Smooth muscle cell (in vitro differentiated cells): ENCODE measurements around the gene CTNNBL1. TPM values are rescaled to one million over a fixed set of nuclear protein-coding genes. Genes with fewer than 3 reads are reported as not detected.
"Not testable (repeated sequence)": the region's sequence is repeated elsewhere in the genome, so short reads cannot be mapped to it uniquely, and the experiment has no call there.

Experiments
- DNase-seq: peaks from one replicate; lab custom pipeline; 2025; ENCODE audit not compliant: unreplicated experiment; lab: John Stamatoyannopoulos, UW
- H2AFZ ChIP-seq: fragments of 200-600 bp; sonication (generic); 2 replicates; pipeline ENCODE4 v1.6.0; 2016; ENCODE audit warnings: antibody characterized with exemption, low read depth, mild to moderate bottlenecking
- H3F3A ChIP-seq: fragments of 200-600 bp; sonication (generic); 2 replicates; pipeline ENCODE4 v1.6.0; 2017; ENCODE audit warnings: antibody characterized with exemption, low read depth
- H3K27ac ChIP-seq: fragments of 200-600 bp; sonication (generic); 2 replicates; pipeline ENCODE4 v1.5.1; 2016; ENCODE audit warnings: low read depth, mild to moderate bottlenecking
- H3K27me3 ChIP-seq: fragments of 200-600 bp; sonication (generic); 2 replicates; pipeline ENCODE4 v1.6.1; 2016; ENCODE audit warnings: low read depth, mild to moderate bottlenecking
- H3K36me3 ChIP-seq: fragments of 200-600 bp; sonication (generic); 2 replicates; pipeline ENCODE4 v1.5.1; 2016; ENCODE audit warnings: low read depth
- H3K4me1 ChIP-seq: fragments of 200-600 bp; sonication (generic); 2 replicates; pipeline ENCODE4 v1.5.1; 2016; ENCODE audit warnings: low read depth
- H3K4me2 ChIP-seq: fragments of 200-600 bp; sonication (generic); 2 replicates; pipeline ENCODE4 v1.6.0; 2016; ENCODE audit warnings: mild to moderate bottlenecking
- H3K4me3 ChIP-seq: fragments of 200-600 bp; sonication (generic); 2 replicates; pipeline ENCODE4 v1.5.1; 2016; ENCODE audit warnings: mild to moderate bottlenecking
- H3K79me2 ChIP-seq: fragments of 200-600 bp; sonication (generic); 2 replicates; pipeline ENCODE4 v1.6.0; 2016; ENCODE audit warnings: low read depth, mild to moderate bottlenecking
- H3K9ac ChIP-seq: fragments of 200-600 bp; sonication (generic); 2 replicates; pipeline ENCODE4 v1.6.0; 2016; ENCODE audit warnings: low read depth
- H3K9me3 ChIP-seq: fragments of 200-600 bp; sonication (generic); replicated peaks from 2 replicates; pipeline ENCODE4 v1.5.1; 2016; ENCODE audit warnings: low read depth
- H4K20me1 ChIP-seq: fragments of 200-600 bp; sonication (generic); 2 replicates; pipeline ENCODE4 v1.6.0; 2016; ENCODE audit warnings: low read depth
- WGBS: methylation state at CpG from one replicate; pipeline ENCODE4 v1.1.7; 2016; ENCODE audit warnings: low lambda C conversion rate; 5-methylcytosine and 5-hydroxymethylcytosine counted together
- polyA plus RNA-seq: library from polyadenylated mRNA; unstranded; fragments of >200 nt; fragmentation: Nextera tagmentation; extraction: Ambion mirVana; gene quantifications from 2 replicates; pipeline ENCODE4 v1.2.1, GENCODE V29; 2016
- total RNA-seq: library from RNA; depleted of rRNA; stranded (reverse); fragments of >200 nt; gene quantifications from 2 replicates; pipeline ENCODE4 v1.2.3, GENCODE V29; 2014
- TF ChIP-seq, protein P1 (sequence below): fragments of 200-600 bp; sonication (generic); IDR thresholded peaks from 2 replicates; pipeline ENCODE4 v1.5.1; 2017; ENCODE audit warnings: borderline replicate concordance, mild to moderate bottlenecking, antibody characterized with exemption; ENCODE audit not compliant: insufficient read depth, poor library complexity, severe bottlenecking

The CTNNBL1 gene
- total and polyA plus RNA-seq, 2 experiments from 2014 or later, result 33.3 to 63.6 TPM

DNA sequence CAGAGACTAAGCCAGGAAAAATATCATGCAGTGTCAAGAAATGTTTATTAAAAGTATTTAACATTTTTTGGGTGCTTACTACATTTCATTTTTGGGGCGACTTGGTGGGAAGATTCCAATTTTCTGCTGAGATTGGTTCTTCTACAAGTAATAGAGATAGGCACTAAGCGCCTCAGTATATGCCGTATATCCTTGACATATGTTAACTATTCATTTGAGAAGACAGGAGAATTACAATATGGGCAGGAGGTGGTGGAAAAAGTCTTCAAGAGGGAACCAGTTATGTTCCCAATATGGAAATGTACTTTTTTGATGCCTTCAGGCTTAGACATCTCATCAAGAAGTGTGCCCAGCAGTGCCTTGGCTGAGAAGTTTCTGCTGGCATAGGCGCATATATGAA lies 6.5 kb downstream of the CTNNBL1 start:
- Histone ChIP-seq H3K27me3 (no peaks in the 10 kb centered on the region), H3F3A (peaks cover 6% of the 10 kb centered on the region), H4K20me1 (peaks cover 93% of the 10 kb centered on the region), H3K27ac (no peak overlapping the region), H3K9ac (no peak overlapping the region), H3K9me3 (no peaks in the 10 kb centered on the region), H3K79me2 (peaks cover 59% of the 10 kb centered on the region), H3K4me1 (no peaks in the 10 kb centered on the region), H2AFZ (no peak overlapping the region), H3K4me2 (peak overlapping the region; percentile 17), H3K36me3 (no peaks in the 10 kb centered on the region), H3K4me3 (no peak overlapping the region)
- DNase-seq, result no peak
- TF ChIP-seq, protein P1, sequence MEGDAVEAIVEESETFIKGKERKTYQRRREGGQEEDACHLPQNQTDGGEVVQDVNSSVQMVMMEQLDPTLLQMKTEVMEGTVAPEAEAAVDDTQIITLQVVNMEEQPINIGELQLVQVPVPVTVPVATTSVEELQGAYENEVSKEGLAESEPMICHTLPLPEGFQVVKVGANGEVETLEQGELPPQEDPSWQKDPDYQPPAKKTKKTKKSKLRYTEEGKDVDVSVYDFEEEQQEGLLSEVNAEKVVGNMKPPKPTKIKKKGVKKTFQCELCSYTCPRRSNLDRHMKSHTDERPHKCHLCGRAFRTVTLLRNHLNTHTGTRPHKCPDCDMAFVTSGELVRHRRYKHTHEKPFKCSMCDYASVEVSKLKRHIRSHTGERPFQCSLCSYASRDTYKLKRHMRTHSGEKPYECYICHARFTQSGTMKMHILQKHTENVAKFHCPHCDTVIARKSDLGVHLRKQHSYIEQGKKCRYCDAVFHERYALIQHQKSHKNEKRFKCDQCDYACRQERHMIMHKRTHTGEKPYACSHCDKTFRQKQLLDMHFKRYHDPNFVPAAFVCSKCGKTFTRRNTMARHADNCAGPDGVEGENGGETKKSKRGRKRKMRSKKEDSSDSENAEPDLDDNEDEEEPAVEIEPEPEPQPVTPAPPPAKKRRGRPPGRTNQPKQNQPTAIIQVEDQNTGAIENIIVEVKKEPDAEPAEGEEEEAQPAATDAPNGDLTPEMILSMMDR, result no peak
- 90% methylated on average over 4 of the region's 4 CpGs for WGBS

DNA sequence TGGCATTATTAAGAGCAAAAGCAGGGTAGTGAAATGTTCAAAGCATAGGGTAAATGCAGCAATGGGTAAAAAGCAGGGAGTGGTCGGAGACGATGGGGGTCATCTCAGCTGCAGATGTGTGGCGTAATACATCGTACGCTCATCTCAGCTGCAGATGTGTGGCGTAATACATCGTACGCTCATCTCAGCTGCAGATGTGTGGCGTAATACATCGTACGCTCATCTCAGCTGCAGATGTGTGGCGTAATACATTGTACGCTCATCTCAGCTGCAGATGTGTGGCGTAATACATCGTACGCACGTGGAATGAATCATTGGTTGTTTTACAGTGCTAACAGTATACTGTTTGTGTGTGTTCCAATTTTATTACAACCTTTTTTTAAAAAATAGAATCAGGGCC lies 7.8 kb downstream of the CTNNBL1 start:
- 45% methylated on average over 17 of the region's 17 CpGs for WGBS
- not testable (repeated sequence) for H3F3A ChIP-seq, H3K9ac ChIP-seq, H3K4me1 ChIP-seq, DNase-seq, H3K36me3 ChIP-seq, H3K27me3 ChIP-seq, H3K9me3 ChIP-seq, H3K4me2 ChIP-seq, H3K27ac ChIP-seq, H3K4me3 ChIP-seq, H2AFZ ChIP-seq
- H4K20me1 ChIP-seq, result peaks cover 96% of the 10 kb centered on the region
- H3K79me2 ChIP-seq, result peaks cover 48% of the 10 kb centered on the region

DNA sequence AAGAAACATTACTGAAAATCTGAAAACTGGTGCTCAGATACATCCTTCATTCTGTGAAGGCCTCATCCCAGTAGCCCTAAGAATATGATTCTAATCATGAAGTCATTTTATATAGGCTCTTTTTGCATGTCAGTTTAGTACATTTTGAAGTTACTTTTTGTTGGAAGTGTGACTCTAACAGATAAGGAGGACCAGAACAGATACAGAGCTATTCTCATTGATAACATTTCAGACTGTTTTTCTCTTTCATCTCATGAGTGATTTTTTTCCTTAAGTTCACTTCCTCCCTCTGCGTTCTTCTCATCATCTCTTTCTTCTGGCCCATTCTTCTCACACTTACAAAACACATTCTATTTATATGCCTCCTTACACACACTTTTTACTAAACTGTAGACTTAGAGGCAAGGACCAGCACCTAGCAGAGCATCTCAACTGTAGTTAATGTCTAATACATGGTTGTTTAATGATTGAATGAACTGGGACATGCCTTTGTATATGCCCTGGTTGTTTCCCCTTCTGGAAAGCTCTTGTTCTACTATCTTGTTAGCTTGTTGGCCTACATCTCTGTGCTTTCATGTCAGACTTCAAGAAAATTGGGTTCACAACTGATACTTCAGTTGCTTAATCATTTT lies 8.7 kb downstream of the CTNNBL1 start:
- Histone ChIP-seq H4K20me1 (peaks cover 96% of the 10 kb centered on the region), H3K27ac (no peak overlapping the region), H3K9me3 (no peaks in the 10 kb centered on the region), H3K4me2 (no peak overlapping the region), H3K9ac (no peak overlapping the region), H3K36me3 (no peaks in the 10 kb centered on the region), H3K4me1 (no peaks in the 10 kb centered on the region), H3F3A (peaks cover 6% of the 10 kb centered on the region), H2AFZ (no peak overlapping the region), H3K27me3 (no peaks in the 10 kb centered on the region), H3K4me3 (no peak overlapping the region), H3K79me2 (peaks cover 48% of the 10 kb centered on the region)
- WGBS, result 76% methylated on average over 1 of the region's 1 CpG
- TF ChIP-seq, protein P1, result no peak
- no peak for DNase-seq

DNA sequence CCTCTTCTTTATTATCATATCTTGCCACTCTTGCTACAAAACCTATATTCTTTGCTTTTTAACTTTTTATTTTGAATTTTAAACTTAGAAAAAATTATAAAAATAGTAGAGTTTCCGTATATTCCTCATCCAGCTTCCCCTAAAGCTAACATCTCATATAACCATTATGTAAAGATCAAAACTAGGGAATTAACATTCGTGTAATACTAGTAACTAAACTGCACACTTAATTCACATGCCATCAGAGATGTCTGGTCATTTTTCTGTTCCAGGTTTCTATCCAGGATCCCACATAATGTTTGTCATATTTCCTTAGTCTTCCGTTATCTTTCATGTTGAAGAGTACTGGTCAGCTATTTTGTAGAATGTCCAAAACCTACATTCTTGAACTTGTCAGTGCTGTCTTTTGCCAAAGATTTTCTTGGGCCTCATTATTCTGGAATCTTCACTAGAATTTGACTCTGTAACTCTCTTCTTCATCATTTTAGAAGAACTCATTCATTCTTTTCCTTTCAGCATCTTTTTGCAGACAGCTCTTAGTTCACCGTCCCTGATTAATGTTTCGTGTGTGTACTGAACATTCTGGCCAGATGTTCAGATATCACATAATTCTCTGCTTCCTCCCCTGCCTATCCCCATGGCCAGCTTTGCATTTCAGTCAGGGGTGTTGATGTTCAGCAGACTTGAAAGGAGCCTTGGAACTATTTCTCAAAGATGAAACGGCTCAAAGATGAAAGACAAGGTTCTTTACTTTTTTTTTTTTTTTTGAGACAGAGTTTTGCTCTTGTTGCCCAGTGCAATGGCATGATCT lies 9.4 kb downstream of the CTNNBL1 start:
- no peak for DNase-seq
- Histone ChIP-seq H3K36me3 (no peaks in the 10 kb centered on the region), H3K27ac (no peak overlapping the region)

More for the DNA sequence above, 9.4 kb downstream of the CTNNBL1 start:
- Histone ChIP-seq H3K9me3 (no peaks in the 10 kb centered on the region), H2AFZ (no peak overlapping the region), H3K4me2 (no peak overlapping the region), H3K27me3 (no peaks in the 10 kb centered on the region), H3K79me2 (peaks cover 47% of the 10 kb centered on the region), H3F3A (peaks cover 6% of the 10 kb centered on the region), H3K9ac (no peak overlapping the region), H3K4me3 (no peak overlapping the region), H4K20me1 (peaks cover 95% of the 10 kb centered on the region), H3K4me1 (no peaks in the 10 kb centered on the region)
- WGBS, result 75% methylated on average over 6 of the region's 6 CpGs
- TF ChIP-seq, protein P1, result no peak
